MM.1S (cell line): Measurements from ENCODE around the gene ADARB1.
"Not testable (repeated sequence)": the region's sequence is repeated elsewhere in the genome, so short reads cannot be mapped to it uniquely, and the experiment has no call there.

Experiments
- CTCF ChIP-seq: fragments of 300-600 bp; sonication (generic); IDR thresholded peaks from 2 replicates; pipeline ENCODE4 v1.5.1; 2016; ENCODE audit warnings: antibody characterized with exemption, low read length, mixed read lengths
- EZH2phosphoT487 ChIP-seq: fragments of 300-600 bp; sonication (generic); IDR thresholded peaks from 2 replicates; pipeline ENCODE4 v1.6.1; 2018; ENCODE audit warnings: antibody characterized with exemption, low read length

- not testable (repeated sequence) for TF ChIP-seq CTCF, EZH2phosphoT487
Measured at GRCh38 chr21:45133574-45134278, 59.3 kb downstream of the ADARB1 start.
